Loucy (cell line): ENCODE data around the gene RRAS.

ENCODE experiments used
- H2AFZ ChIP-seq: fragments of 200-600 bp; sonication (generic); 2 replicates; pipeline ENCODE4 v1.6.0; 2016; ENCODE audit warnings: antibody characterized with exemption, mild to moderate bottlenecking, low read length, moderate library complexity
- H3F3A ChIP-seq: fragments of 200-600 bp; 2 replicates; pipeline ENCODE4 v1.6.0; 2016; ENCODE audit warnings: antibody characterized with exemption, low read depth, mild to moderate bottlenecking
- H3K27me3 ChIP-seq: fragments of 200-600 bp; sonication (generic); 2 replicates; pipeline ENCODE4 v1.6.1; 2014; ENCODE audit warnings: low read length, mild to moderate bottlenecking; ENCODE audit not compliant: insufficient read depth, poor library complexity, severe bottlenecking
- H3K36me3 ChIP-seq: fragments of 200-600 bp; sonication (generic); 2 replicates; pipeline ENCODE4 v1.6.1; 2016; ENCODE audit warnings: low read length; ENCODE audit not compliant: insufficient read depth
- H3K4me1 ChIP-seq: fragments of 200-600 bp; sonication (generic); 2 replicates; pipeline ENCODE4 v1.5.1; 2014; ENCODE audit warnings: low read length, mild to moderate bottlenecking; ENCODE audit not compliant: insufficient read depth, poor library complexity, severe bottlenecking
- H3K4me2 ChIP-seq: fragments of 200-600 bp; sonication (generic); 2 replicates; pipeline ENCODE4 v1.6.0; 2014; ENCODE audit warnings: antibody characterized with exemption, low read length, low read depth, mild to moderate bottlenecking; ENCODE audit not compliant: poor library complexity, severe bottlenecking
- H3K4me3 ChIP-seq: fragments of 200-600 bp; sonication (generic); 2 replicates; pipeline ENCODE4 v1.5.1; 2014; ENCODE audit warnings: low read length, mild to moderate bottlenecking, mixed read lengths; ENCODE audit not compliant: poor library complexity, severe bottlenecking
- H3K79me2 ChIP-seq: fragments of 200-600 bp; sonication (generic); 2 replicates; pipeline ENCODE4 v1.6.1; 2014; ENCODE audit warnings: low read length; ENCODE audit not compliant: insufficient read depth
- H3K9ac ChIP-seq: fragments of 200-600 bp; sonication (generic); 2 replicates; pipeline ENCODE4 v1.6.0; 2014; ENCODE audit warnings: mild to moderate bottlenecking, low read depth, low read length, moderate library complexity; ENCODE audit not compliant: poor library complexity, severe bottlenecking
- H3K9me2 ChIP-seq: fragments of 200-600 bp; sonication (generic); replicated peaks from 2 replicates; pipeline ENCODE4 v1.6.1; 2016; ENCODE audit warnings: low read depth, low read length, mixed read lengths
- H3K9me3 ChIP-seq: fragments of 200-600 bp; sonication (generic); 2 replicates; pipeline ENCODE4 v1.6.1; 2014; ENCODE audit warnings: mild to moderate bottlenecking, antibody characterized with exemption, low read length, low read depth; ENCODE audit not compliant: insufficient read depth
- H4K20me1 ChIP-seq: fragments of 200-600 bp; sonication (generic); 2 replicates; pipeline ENCODE4 v1.6.0; 2014; ENCODE audit warnings: antibody characterized with exemption, low read length, mild to moderate bottlenecking; ENCODE audit not compliant: insufficient read depth, poor library complexity, severe bottlenecking
- CTCF ChIP-seq: fragments of 200-600 bp; sonication (generic); conservative IDR thresholded peaks from 2 replicates; pipeline ENCODE4 v1.5.1; 2014; ENCODE audit warnings: mild to moderate bottlenecking, antibody characterized with exemption, low read length
- EZH2phosphoT487 ChIP-seq: fragments of 200-600 bp; IDR thresholded peaks from 2 replicates; pipeline ENCODE4 v1.6.1; 2018; ENCODE audit warnings: antibody characterized with exemption, mild to moderate bottlenecking, moderate library complexity, borderline replicate concordance

The RRAS gene

GRCh38 chr19:49655570-49656455 is 15.9 kb upstream of the RRAS start:
- no peaks in the 10 kb centered on the region for H3K9me3 ChIP-seq
- no peaks in the 10 kb centered on the region for H3K4me1 ChIP-seq
- no peaks in the 10 kb centered on the region for H3K79me2 ChIP-seq
- no peaks in the 10 kb centered on the region for H3K9me2 ChIP-seq
- H3K9ac ChIP-seq = no peak overlapping the region
- no peak overlapping the region for H2AFZ ChIP-seq
- no peak overlapping the region for H3K4me2 ChIP-seq
- peaks cover 54% of the 10 kb centered on the region; the same call in 1 of the 2 replicates for H3K36me3 ChIP-seq
- H3K4me3 ChIP-seq = no peak overlapping the region
- no peak for TF ChIP-seq CTCF
- no peak for TF ChIP-seq EZH2phosphoT487
- H3F3A ChIP-seq = no peaks in the 10 kb centered on the region
- H3K27me3 ChIP-seq = no peaks in the 10 kb centered on the region
- no peaks in the 10 kb centered on the region for H4K20me1 ChIP-seq

GRCh38 chr19:49654581-49654980 is 14.6 kb upstream of the RRAS start:
- no peaks in the 10 kb centered on the region for H3K9me3 ChIP-seq

GRCh38 chr19:49653466-49653806 is 13.5 kb upstream of the RRAS start:
- no peak overlapping the region for H3K4me3 ChIP-seq
- H2AFZ ChIP-seq = no peak overlapping the region
- peaks cover 44% of the 10 kb centered on the region; the same call in 1 of the 2 replicates for H3K36me3 ChIP-seq
- no peaks in the 10 kb centered on the region for H3K9me2 ChIP-seq
- H3F3A ChIP-seq = no peaks in the 10 kb centered on the region
- H3K9ac ChIP-seq = no peak overlapping the region
- H3K79me2 ChIP-seq = no peaks in the 10 kb centered on the region
- H3K27me3 ChIP-seq = no peaks in the 10 kb centered on the region
- no peaks in the 10 kb centered on the region for H4K20me1 ChIP-seq
- H3K4me2 ChIP-seq = no peak overlapping the region
- no peaks in the 10 kb centered on the region for H3K4me1 ChIP-seq
- TF ChIP-seq CTCF (no peak), EZH2phosphoT487 (no peak)
- no peaks in the 10 kb centered on the region for H3K9me3 ChIP-seq

More at GRCh38 chr19:49654581-49654980, 14.6 kb upstream of the RRAS start:
- TF ChIP-seq EZH2phosphoT487 (no peak), CTCF (no peak)
- H3K4me2 ChIP-seq = no peak overlapping the region
- H3K9ac ChIP-seq = no peak overlapping the region
- no peak overlapping the region for H2AFZ ChIP-seq
- no peak overlapping the region for H3K4me3 ChIP-seq
- no peaks in the 10 kb centered on the region for H4K20me1 ChIP-seq
- H3F3A ChIP-seq = no peaks in the 10 kb centered on the region
- peaks cover 51% of the 10 kb centered on the region; the same call in 1 of the 2 replicates for H3K36me3 ChIP-seq
- H3K27me3 ChIP-seq = no peaks in the 10 kb centered on the region
- no peaks in the 10 kb centered on the region for H3K9me2 ChIP-seq
- H3K79me2 ChIP-seq = no peaks in the 10 kb centered on the region
- H3K4me1 ChIP-seq = no peaks in the 10 kb centered on the region
